Neural progenitor cell (in vitro differentiated cells): ENCODE results near the gene SNRPB2.

ENCODE experiments used
- EZH2 ChIP-seq: fragments of 200-600 bp; sonication (generic); IDR thresholded peaks from 2 replicates; pipeline ENCODE4 v1.6.1; 2017; ENCODE audit warnings: antibody characterized with exemption, mild to moderate bottlenecking, moderate library complexity
- TF ChIP-seq, protein P1 (sequence below): fragments of 200-600 bp; sonication (generic); IDR thresholded peaks from 2 replicates; pipeline ENCODE4 v1.5.1; 2017; ENCODE audit warnings: antibody characterized with exemption, mild to moderate bottlenecking

DNA sequence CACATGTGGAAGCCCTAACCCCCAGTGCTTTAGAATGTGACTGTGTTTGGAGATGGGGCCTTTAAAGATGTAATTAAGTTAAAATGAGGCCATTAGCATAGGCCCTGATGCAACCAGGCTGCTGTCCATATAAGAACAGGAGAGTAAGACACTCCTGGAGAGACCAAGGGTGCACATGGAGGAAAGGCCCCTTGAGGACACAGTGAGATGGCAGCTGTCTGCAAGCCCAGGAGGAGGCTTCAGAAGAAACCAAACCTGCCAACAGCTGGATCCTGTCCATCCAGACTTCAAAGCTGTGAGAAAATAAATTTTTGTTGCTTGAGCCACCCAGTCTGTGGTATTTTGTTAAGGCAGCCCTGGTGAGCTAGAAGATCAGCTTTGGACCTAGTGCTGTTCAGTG is 16.8 kb upstream of the SNRPB2 start:
- TF ChIP-seq, protein P1, sequence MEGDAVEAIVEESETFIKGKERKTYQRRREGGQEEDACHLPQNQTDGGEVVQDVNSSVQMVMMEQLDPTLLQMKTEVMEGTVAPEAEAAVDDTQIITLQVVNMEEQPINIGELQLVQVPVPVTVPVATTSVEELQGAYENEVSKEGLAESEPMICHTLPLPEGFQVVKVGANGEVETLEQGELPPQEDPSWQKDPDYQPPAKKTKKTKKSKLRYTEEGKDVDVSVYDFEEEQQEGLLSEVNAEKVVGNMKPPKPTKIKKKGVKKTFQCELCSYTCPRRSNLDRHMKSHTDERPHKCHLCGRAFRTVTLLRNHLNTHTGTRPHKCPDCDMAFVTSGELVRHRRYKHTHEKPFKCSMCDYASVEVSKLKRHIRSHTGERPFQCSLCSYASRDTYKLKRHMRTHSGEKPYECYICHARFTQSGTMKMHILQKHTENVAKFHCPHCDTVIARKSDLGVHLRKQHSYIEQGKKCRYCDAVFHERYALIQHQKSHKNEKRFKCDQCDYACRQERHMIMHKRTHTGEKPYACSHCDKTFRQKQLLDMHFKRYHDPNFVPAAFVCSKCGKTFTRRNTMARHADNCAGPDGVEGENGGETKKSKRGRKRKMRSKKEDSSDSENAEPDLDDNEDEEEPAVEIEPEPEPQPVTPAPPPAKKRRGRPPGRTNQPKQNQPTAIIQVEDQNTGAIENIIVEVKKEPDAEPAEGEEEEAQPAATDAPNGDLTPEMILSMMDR, result no peak
- TF ChIP-seq EZH2, result no peak
